HG02870 (cell line): ENCODE measurements around the gene POLR1G.
"Not testable (repeated sequence)": the region's sequence is repeated elsewhere in the genome, so short reads cannot be mapped to it uniquely, and the experiment has no call there.

Source experiments
- ATAC-seq: cut with Tn5 transposase; IDR thresholded peaks from one replicate; pipeline ENCODE4 v1.9.1; 2021; ENCODE audit warnings: mild to moderate bottlenecking, moderate library complexity; ENCODE audit not compliant: unreplicated experiment

The POLR1G gene

GRCh38 chr19:45419895-45420294, 13.5 kb downstream of the POLR1G start:
- no peak for ATAC-seq

DNA sequence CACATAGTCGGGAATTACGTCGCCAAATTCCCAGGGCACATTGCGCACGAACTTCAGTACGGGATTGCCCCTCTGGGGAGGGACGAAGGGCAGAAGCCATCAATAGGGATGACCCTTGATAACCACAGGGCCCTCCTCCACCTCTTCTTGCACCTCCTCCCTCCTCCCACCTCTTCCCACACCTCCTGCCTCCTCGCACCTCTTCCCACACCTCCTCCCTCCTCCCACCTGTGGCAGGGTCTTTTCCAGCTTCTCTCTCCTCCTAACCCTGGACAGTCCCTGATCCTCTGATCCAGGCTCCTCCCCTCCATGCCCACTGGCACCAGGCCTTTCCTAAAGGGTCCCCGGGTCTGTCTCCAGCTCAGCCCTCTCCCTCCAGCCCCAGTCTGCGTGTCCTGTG, 13.9 kb downstream of the POLR1G start:
- ATAC-seq: no peak

GRCh38 chr19:45420871-45421270, 14.4 kb downstream of the POLR1G start:
- no peak for ATAC-seq

- no peak for ATAC-seq
These were observed 15.6 kb downstream of the POLR1G start for GRCh38 chr19:45421947-45422498.

DNA sequence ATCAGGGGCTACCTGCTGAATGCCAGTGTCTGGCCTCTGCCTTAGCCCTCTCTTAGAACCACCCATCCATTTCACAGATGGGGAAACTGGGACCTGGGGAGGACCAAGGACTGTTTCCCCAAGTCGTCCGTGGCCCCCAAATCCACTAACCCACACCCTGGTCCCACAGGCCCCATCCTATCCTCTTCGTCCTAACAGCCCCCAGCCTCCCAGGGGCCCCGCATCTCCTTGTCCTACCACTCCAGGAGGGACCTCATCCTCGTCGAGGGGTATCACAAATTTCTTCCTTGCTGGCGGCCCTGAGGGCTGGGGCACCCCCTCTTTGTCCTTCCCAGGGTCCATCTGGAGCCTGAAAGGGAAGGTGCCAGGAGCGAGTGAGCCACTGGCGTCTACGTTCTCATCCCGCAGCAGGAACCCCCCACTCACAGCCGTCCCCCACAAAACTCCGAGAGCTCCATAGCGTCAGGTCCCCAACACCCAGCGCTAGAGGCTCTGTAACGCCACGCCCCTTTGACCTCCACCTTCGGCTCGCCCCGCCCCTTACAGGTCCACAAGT, 16.7 kb downstream of the POLR1G start:
- no peak for ATAC-seq

DNA sequence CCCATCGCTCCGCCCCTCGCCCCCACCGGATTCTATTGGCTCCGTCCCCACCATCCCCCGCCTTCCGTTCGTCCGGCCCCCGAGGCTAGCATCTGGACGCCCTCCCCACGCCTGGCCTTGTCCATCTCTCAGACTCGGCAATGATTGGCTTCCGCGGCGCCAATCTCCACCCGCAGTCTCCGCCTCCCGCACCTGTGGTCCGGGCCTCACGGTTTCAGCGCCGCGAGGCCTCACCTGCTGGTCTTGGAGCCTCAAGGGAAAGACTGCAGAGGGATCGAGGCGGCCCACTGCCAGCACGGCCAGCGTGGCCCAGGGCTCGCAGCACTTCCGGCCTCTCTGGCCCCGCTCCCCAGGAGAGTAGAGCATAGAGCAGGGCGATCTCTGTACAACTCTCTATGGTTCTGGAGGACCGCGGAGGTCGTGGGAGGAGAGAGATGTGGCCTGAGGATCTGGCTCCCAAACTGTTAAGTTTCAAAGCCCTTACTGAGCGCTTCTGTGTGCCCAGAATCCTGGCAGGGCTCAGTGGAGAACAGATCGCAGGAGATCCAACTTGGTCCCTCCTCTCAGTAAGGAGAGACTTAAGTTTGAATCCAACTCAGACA, 17.2 kb downstream of the POLR1G start, which contains the start of gene ERCC1:
Gene ERCC1 (minus strand): TSS at position 329 of the 602 bp plus-strand sequence. CDS start 543 bp downstream, outside the sequence.
- ATAC-seq: peak; percentile 53

DNA sequence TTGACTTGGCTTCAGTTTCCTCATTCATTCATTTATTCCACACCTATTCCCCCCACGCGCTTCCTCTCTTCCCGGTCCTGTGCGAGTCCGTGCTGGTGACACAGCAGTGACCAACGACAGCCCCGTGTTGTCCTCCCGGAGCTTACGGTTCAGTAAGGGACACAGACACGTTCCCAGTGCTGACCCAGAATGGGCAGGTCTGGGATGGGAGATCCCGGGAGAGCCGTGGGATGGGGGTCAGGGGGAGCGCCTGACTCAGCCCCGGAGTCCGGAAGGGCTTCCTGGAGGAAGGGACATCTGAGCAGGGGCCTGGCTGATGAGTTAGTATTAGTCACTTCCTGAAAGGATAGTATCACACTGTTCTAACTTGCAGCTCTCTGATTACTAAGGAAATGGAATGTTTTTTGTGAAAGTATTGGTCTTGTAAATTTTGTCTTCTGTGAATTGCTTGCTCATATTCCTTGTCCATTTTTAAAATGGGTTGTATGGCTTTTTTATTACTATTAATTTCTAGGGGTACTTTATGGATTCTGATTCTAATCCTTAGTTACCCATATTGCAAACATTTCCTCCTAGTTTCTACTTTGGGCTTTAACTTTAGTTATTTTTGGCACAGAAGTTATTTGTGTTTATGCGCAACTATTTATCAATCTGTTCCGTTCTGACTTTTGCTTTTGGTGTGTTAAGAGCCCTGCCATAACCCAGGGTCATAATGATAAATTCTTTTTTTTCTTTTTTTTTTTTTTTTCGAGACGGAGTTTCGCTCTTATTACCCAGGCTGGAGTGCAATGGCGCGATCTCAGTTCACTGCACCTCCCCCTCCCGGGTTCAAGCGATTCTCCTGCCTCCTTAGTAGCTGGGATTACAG, 18.0 kb downstream of the POLR1G start:
- ATAC-seq: no peak

DNA sequence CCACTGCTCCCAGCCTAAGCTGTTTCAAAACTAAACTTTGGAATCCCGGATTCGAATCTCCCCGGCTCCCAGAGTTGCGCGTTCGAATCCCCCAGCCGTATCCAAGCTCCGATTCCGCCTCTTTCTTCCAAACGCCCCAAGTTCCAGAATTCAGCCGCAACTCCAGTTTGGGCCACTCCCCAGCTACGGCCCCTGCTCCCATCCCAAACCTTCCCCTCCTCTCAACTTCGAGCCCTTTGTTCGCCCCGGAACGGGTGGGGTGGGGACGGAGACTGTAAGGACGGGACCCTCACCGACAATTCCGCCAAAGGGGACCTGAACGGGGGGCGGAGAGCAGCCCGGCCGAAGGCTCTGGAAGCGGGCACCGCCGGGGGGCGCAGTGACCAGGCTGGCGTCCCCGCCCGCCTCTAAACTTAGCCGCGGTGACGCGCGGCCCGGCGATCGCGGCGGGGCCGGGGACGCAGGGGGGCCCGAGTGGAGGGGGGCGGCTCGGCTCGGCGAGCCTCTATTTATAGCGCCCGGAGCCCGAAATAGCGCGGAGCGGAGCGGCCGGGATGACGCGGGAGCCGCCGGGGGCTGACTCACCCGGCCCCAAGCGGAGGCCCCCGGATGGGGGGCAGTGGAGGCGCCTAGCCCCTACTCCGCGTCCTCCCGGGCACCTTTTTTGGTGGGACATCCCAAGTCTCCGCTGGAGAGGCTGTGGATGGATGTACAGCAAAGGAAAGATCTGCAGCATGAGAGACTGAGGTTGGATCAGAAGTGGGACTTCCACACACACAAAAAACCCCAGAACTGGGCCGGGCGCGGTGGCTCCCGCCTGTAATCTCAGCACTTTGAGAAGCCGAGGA, 22.2 kb downstream of the POLR1G start:
- ATAC-seq: no peak

DNA sequence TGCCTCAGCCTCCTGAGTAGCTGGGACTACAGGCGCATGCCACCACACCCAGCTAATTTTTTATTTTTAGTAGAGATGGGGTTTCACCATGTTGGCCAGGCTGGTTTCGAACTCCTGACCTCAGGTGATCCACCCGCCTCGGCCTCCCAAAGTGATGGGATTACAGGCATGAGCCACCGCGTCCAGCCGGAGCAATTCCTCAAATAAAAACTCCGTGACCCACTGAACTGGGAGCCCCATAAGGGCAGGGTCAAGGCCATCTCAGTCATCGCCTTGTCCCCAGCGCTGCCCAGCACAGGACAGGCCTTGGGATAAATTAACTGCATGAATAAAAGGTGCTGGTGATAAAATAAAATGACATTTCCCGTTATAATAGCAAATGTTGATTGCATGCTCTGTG, 23.5 kb downstream of the POLR1G start:
- not testable (repeated sequence) for ATAC-seq

GRCh38 chr19:45431008-45431407, 24.6 kb downstream of the POLR1G start:
- ATAC-seq: not testable (repeated sequence)

GRCh38 chr19:45432543-45432942, 26.1 kb downstream of the POLR1G start:
- ATAC-seq: not testable (repeated sequence)

- no peak for ATAC-seq
These were observed 30.9 kb downstream of the POLR1G start for GRCh38 chr19:45437328-45437727.

DNA sequence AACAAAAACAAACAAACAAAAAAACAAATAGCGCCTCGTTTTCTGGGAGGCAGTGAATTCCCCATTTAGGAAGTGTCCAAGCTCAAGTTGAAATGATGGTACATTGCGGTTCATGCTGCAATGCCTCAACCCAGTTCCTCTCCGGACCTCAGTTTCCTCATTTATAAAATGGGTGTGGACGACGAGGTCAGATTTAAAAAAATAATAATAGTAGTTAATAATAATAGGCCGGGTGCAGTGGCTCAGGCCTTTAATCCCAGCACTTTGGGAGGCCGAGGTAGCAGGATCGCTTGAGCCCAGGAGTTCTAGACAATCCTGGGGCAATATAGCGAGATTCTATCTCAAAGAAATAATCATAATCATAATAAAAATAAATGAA, 32.7 kb downstream of the POLR1G start:
- ATAC-seq: no peak

GRCh38 chr19:45439569-45440258, 33.3 kb downstream of the POLR1G start:
- peak; percentile 59 for ATAC-seq

DNA sequence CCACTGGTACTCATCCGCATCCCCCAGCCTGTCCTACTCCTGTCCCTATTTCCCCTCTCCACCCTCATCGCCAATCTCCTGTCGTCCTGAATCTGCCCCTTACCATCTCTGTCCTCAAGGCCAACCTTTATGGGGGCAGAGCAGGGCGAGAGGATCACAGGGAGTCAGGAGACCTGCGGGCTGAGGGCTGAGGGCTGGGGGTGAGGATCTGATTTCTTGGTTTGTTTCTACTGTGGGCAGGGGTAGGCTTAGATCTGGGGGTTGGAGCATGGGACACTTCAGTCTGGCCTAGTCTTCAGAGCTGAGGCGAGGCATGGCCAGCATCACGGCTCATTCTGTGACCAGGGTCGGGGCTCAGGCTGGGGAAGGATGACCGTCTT, 33.8 kb downstream of the POLR1G start:
- ATAC-seq: no peak

GRCh38 chr19:45440873-45441654, 34.6 kb downstream of the POLR1G start:
- no peak for ATAC-seq

- ATAC-seq: no peak
These were observed 35.9 kb downstream of the POLR1G start for GRCh38 chr19:45442408-45442777.

DNA sequence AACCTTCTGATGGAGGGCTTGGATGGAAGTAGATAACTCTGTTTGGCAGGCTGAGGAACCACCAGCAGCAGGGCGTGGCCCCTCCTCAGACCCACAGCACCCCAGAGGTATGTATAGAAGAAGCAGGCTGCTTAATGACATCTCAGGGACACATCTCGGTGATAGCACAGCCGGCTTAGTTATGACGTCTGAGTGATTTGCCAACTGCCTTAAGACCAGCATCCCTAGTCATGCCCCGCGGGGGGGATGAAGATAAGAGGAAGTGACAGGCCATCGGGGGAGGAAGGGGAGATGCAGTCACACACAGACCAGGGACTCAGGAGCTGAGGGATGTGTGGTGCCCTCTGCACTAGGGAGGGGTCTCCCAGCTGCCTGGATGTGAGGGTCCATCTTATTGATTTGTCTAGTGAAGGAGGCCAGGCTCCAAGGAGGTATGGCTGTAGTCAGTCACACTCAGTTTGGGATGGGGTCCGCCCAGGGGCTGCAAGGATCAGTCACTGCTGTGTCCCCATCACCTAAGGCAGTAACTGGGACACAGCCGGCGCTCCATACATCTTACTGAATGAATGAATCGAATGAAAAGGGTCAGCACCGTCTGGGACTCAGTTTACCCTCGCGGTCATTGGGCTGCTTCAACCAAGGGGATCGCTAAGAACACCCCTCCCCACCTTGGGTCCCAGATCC, 36.5 kb downstream of the POLR1G start:
- no peak for ATAC-seq
